OCI-LY3 (cell line): Measurements from ENCODE around the gene STRBP.
"Not testable (repeated sequence)": the region's sequence is repeated elsewhere in the genome, so short reads cannot be mapped to it uniquely, and the experiment has no call there.

Experiments used
- H2AFZ ChIP-seq: fragments of 200-600, 300-600 bp; shearing (Covaris generic); 2 replicates; pipeline ENCODE4 v1.6.0; 2014; ENCODE audit warnings: antibody characterized with exemption, low read depth, low read length
- H3K27ac ChIP-seq: fragments of 200-600, 300-600 bp; sonication (generic); 2 replicates; pipeline ENCODE4 v1.5.1; 2014; ENCODE audit warnings: mild to moderate bottlenecking, low read length, moderate library complexity, mixed read lengths
- H3K27me3 ChIP-seq: fragments of 200-600, 300-600 bp; sonication (generic); 2 replicates; pipeline ENCODE4 v1.6.1; 2014; ENCODE audit warnings: low read depth, low read length, mixed read lengths
- H3K36me3 ChIP-seq: fragments of 200-600, 300-600 bp; sonication (generic); replicated peaks from 2 replicates; pipeline ENCODE3; 2014; ENCODE audit warnings: low read depth, low read length, mixed read lengths
- H3K4me1 ChIP-seq: fragments of 300-600, 200-600 bp; sonication (generic); 2 replicates; pipeline ENCODE4 v1.6.1; 2014; ENCODE audit warnings: low read length, mixed read lengths
- H3K4me2 ChIP-seq: fragments of 200-600, 300-600 bp; sonication (generic); 2 replicates; pipeline ENCODE4 v1.6.1; 2014; ENCODE audit warnings: low read length, mixed read lengths
- H3K4me3 ChIP-seq: fragments of 300-600, 200-600 bp; sonication (generic); 2 replicates; pipeline ENCODE4 v1.5.1; 2014; ENCODE audit warnings: antibody characterized with exemption, mild to moderate bottlenecking, low read length, moderate library complexity
- H3K79me2 ChIP-seq: fragments of 300-600, 200-600 bp; shearing (Covaris generic); 2 replicates; pipeline ENCODE4 v1.6.1; 2014; ENCODE audit warnings: mild to moderate bottlenecking, low read length, mixed read lengths
- H3K9ac ChIP-seq: fragments of 300-600, 200-600 bp; shearing (Covaris generic); 2 replicates; pipeline ENCODE4 v1.6.0; 2014; ENCODE audit warnings: mild to moderate bottlenecking, low read length, moderate library complexity
- H3K9me3 ChIP-seq: fragments of 200-600, 300-600 bp; shearing (Covaris generic); 2 replicates; pipeline ENCODE4 v1.6.1; 2014; ENCODE audit warnings: low read length, mixed read lengths; ENCODE audit not compliant: insufficient read depth
- H4K20me1 ChIP-seq: fragments of 200-600, 300-600 bp; sonication (generic); 2 replicates; pipeline ENCODE4 v1.6.1; 2016; ENCODE audit warnings: low read length, mixed read lengths; ENCODE audit not compliant: insufficient read depth
- CTCF ChIP-seq: fragments of 200-600, 300-600 bp; sonication (generic); IDR thresholded peaks from 2 replicates; pipeline ENCODE4 v1.5.1; 2014; ENCODE audit warnings: antibody characterized with exemption, low read length, low read depth
- EZH2phosphoT487 ChIP-seq: fragments of 200-600 bp; shearing (Covaris generic); IDR thresholded peaks from 2 replicates; pipeline ENCODE4 v1.6.1; 2018; ENCODE audit warnings: antibody characterized with exemption, mixed run types, low read depth

STRBP gene

GRCh38 chr9:123191680-123192079 lies 76.7 kb downstream of the STRBP start:
- Histone ChIP-seq H3K9me3 (no peaks in the 10 kb centered on the region), H3K79me2 (no peaks in the 10 kb centered on the region), H3K9ac (no peak overlapping the region), H3K27me3 (no peaks in the 10 kb centered on the region), H3K36me3 (no peaks in the 10 kb centered on the region), H4K20me1 (no peaks in the 10 kb centered on the region), H3K4me1 (no peaks in the 10 kb centered on the region), H3K4me3 (no peak overlapping the region), H3K27ac (no peak overlapping the region), H3K4me2 (no peak overlapping the region), H2AFZ (no peak overlapping the region)
- TF ChIP-seq EZH2phosphoT487, result no peak
- TF ChIP-seq CTCF, result no peak

- Histone ChIP-seq H4K20me1 (0 out of 2 replicates have a peak, but pooled peaks cover 2% of the 10 kb centered on the region), H3K4me1 (no peaks in the 10 kb centered on the region), H3K4me3 (no peak overlapping the region), H3K36me3 (no peaks in the 10 kb centered on the region), H3K27ac (no peak overlapping the region), H2AFZ (no peak overlapping the region), H3K79me2 (no peaks in the 10 kb centered on the region), H3K27me3 (no peaks in the 10 kb centered on the region), H3K9me3 (no peaks in the 10 kb centered on the region), H3K9ac (no peak overlapping the region), H3K4me2 (no peak overlapping the region)
- TF ChIP-seq EZH2phosphoT487 (no peak), CTCF (no peak)
Observed at GRCh38 chr9:123191260-123191659, 77.1 kb downstream of the STRBP start.

- no peaks in the 10 kb centered on the region for H3K27me3 ChIP-seq
- H3K27ac ChIP-seq, result no peak overlapping the region
- no peak for TF ChIP-seq CTCF
- no peak for TF ChIP-seq EZH2phosphoT487
- 0 out of 2 replicates have a peak, but pooled peaks cover 3% of the 10 kb centered on the region for H4K20me1 ChIP-seq
- no peak overlapping the region for H2AFZ ChIP-seq
- H3K36me3 ChIP-seq, result no peaks in the 10 kb centered on the region
- H3K79me2 ChIP-seq, result no peaks in the 10 kb centered on the region
- no peaks in the 10 kb centered on the region for H3K4me1 ChIP-seq
- no peak overlapping the region for H3K4me2 ChIP-seq
- no peak overlapping the region for H3K9ac ChIP-seq
- H3K4me3 ChIP-seq, result no peak overlapping the region
- H3K9me3 ChIP-seq, result no peaks in the 10 kb centered on the region
Observed at GRCh38 chr9:123187131-123187530, 81.3 kb downstream of the STRBP start.

GRCh38 chr9:123186029-123186428 lies 82.4 kb downstream of the STRBP start:
- not testable (repeated sequence) for H3K4me2 ChIP-seq, H3K79me2 ChIP-seq, H4K20me1 ChIP-seq

GRCh38 chr9:123176949-123177348 lies 91.4 kb downstream of the STRBP start:
- H3K36me3 ChIP-seq, result no peaks in the 10 kb centered on the region
- no peaks in the 10 kb centered on the region for H3K79me2 ChIP-seq
- 0 out of 2 replicates have a peak, but pooled peaks cover 3% of the 10 kb centered on the region for H4K20me1 ChIP-seq
- H3K27me3 ChIP-seq, result no peaks in the 10 kb centered on the region
- no peaks in the 10 kb centered on the region for H3K9me3 ChIP-seq
- no peak overlapping the region for H3K9ac ChIP-seq
- no peak overlapping the region for H3K4me2 ChIP-seq
- TF ChIP-seq CTCF (no peak), EZH2phosphoT487 (no peak)
- H3K4me3 ChIP-seq, result no peak overlapping the region
- H3K27ac ChIP-seq, result no peak overlapping the region
- no peak overlapping the region for H2AFZ ChIP-seq
- peaks cover 23% of the 10 kb centered on the region for H3K4me1 ChIP-seq

More at GRCh38 chr9:123186029-123186428, 82.4 kb downstream of the STRBP start:
- not testable (repeated sequence) for H3K4me3 ChIP-seq, H3K27me3 ChIP-seq, H3K9me3 ChIP-seq, H2AFZ ChIP-seq, H3K9ac ChIP-seq, H3K4me1 ChIP-seq, H3K27ac ChIP-seq, H3K36me3 ChIP-seq
